Stomach smooth muscle (tissue), 2 donors: ENCODE results near the gene ZNF497.
"Not testable (repeated sequence)": the region's sequence is repeated elsewhere in the genome, so short reads cannot be mapped to it uniquely, and the experiment has no call there.

ENCODE experiments used
- H3K27ac ChIP-seq: one replicate; pipeline ENCODE4 v1.7.0; 2013; ENCODE audit warnings: mild to moderate bottlenecking, low read length, inconsistent platforms
- H3K27me3 ChIP-seq, 2 donors: one replicate each; pipeline ENCODE4 v1.7.0; 2013; ENCODE audit warnings: low read length in 2 of 2; ENCODE audit not compliant: insufficient read depth in 2 of 2, control insufficient read depth in 1 of 2
- H3K36me3 ChIP-seq, 2 donors: one replicate each; pipeline ENCODE4 v1.7.0; 2013; ENCODE audit warnings: low read length in 2 of 2; ENCODE audit not compliant: control insufficient read depth in 2 of 2, insufficient read depth in 2 of 2
- H3K4me1 ChIP-seq: one replicate; pipeline ENCODE4 v1.7.0; 2013; ENCODE audit warnings: low read length; ENCODE audit not compliant: control insufficient read depth, insufficient read depth
- H3K4me3 ChIP-seq, 2 donors: one replicate each; pipeline ENCODE4 v1.7.0; 2013; ENCODE audit warnings: low read length in 2 of 2
- H3K9ac ChIP-seq, 2 donors: one replicate each; pipeline ENCODE4 v1.7.0; 2013; ENCODE audit warnings: low read length in 2 of 2, mild to moderate bottlenecking in 1 of 2
- H3K9me3 ChIP-seq, 2 donors: one replicate each; pipeline ENCODE4 v1.7.0; 2013; ENCODE audit warnings: low read length in 2 of 2; ENCODE audit not compliant: control insufficient read depth in 2 of 2
- donor health status: healthy.
- donor health status: Pancreatic carcinoma.

ZNF497 gene

DNA sequence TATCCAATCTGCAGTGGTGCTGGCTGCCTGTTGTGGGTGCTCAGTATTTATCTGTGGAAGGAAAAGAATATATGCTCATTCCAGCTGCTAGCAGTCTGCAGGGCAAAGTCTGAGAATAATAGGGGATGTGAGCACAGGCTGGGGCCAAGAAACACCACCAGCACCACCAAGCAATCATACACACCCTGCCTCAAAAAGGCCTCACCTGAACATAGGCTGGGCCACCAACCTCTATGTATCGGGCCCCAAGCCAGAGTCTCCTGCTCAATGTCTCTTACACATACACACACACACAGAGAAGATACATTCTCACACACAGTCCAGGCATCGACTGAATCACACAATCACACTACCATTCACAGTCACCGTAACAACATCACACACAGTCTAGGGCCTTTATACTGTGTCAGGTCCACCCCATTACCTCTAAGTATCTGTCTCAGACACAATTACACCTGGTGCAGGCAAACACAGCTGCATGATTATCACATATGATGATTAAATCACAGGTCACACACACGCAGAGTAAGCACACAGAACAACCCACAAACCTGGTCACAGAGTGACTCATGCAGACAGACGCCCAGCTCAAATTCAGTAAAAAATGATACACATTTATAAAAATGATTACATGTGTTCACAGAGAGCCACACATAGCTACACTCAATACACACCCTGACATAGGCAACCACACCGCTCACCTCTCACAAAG lies 37.1 kb downstream of the ZNF497 start:
- peaks cover 33% of the 10 kb centered on the region for H3K4me1 ChIP-seq
- peak overlapping the region in 1 of 2 donors; percentile 98 for H3K9ac ChIP-seq
- peak overlapping the region; percentile 98 to 100 for H3K4me3 ChIP-seq
- H3K27ac ChIP-seq = no peak overlapping the region
- H3K36me3 ChIP-seq = peaks cover 0 to 8% of the 10 kb centered on the region in 2 donors
- H3K9me3 ChIP-seq = no peaks in the 10 kb centered on the region
- H3K27me3 ChIP-seq = no peaks in the 10 kb centered on the region

DNA sequence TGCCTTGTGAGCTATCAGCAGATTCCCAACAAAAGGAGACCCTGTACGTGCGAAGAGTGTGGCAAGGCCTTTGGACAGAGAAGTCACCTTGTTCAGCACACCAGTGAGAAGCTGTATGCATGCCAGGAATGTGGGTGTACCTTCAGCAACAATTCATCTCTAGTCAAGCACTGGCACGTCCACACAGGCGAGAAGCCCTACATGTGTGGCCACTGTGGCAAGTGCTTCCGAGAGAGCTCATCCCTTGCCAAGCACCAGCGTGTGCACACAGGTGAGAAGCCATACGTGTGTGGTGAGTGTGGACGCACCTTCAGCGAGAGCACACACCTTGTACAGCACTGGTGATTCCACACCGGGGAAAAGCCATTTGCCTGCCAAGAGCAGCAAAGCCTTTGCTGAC lies 43.3 kb downstream of the ZNF497 start:
- Histone ChIP-seq H3K27me3 (no peaks in the 10 kb centered on the region), H3K4me1 (no peaks in the 10 kb centered on the region), H3K27ac (no peak overlapping the region), H3K36me3 (peaks cover 22 to 24% of the 10 kb centered on the region in 2 donors), H3K9me3 (no peaks in the 10 kb centered on the region), H3K9ac (no peak overlapping the region), H3K4me3 (no peak overlapping the region)

DNA sequence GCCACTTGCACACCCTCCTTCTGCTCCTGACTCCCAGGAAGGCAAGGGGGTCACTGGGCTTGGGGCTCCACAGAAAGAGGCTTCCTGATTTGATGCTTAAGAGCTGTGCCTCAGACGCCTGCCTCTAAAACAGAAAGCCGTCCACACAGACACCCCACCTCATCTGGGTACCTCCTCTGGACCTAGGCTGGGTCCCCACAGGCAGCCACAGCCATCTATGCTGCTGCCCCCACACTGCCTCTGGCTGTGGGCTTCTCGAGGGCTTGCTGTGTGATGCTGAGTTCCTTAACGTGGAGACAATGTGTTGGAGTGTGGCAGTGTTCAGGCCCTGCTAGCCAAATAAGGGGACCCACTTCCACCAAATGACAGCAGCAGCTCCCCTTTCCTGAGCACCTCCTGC lies 44.3 kb downstream of the ZNF497 start:
- H3K36me3 ChIP-seq = peaks cover 29% of the 10 kb centered on the region in 2 donors
- H3K9ac ChIP-seq = no peak overlapping the region
- H3K9me3 ChIP-seq = no peaks in the 10 kb centered on the region
- no peaks in the 10 kb centered on the region for H3K4me1 ChIP-seq
- H3K27ac ChIP-seq = no peak overlapping the region
- H3K27me3 ChIP-seq = no peaks in the 10 kb centered on the region
- no peak overlapping the region for H3K4me3 ChIP-seq

- Histone ChIP-seq H3K27ac (no peak overlapping the region), H3K9ac (no peak overlapping the region), H3K27me3 (no peaks in the 10 kb centered on the region), H3K9me3 (no peaks in the 10 kb centered on the region), H3K36me3 (peaks cover 33% of the 10 kb centered on the region in 2 donors), H3K4me1 (no peaks in the 10 kb centered on the region), H3K4me3 (no peak overlapping the region)
These were observed 45.0 kb downstream of the ZNF497 start for GRCh38 chr19:58317476-58318072.

DNA sequence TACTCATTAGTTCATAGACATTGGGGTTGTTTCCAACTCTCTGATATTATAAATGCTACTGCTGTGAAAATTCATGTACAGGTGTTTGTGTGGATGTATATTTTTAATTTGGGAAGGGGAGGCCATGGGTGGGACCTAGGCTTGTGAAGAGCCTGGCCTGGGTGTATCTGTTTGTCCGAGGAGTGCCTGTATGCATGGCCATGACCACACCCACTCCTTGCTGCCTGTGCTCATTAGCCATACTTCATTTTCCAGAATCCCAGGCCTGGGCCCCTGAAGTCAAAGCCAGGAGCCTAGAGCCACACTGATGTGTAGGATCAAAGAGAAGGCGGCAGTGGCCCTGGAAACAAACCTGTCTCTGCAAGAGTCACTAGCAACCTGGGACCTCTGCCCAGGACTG lies 47.0 kb downstream of the ZNF497 start:
- Histone ChIP-seq H3K4me3 (no peak overlapping the region), H3K9ac (no peak overlapping the region), H3K9me3 (no peaks in the 10 kb centered on the region), H3K27me3 (no peaks in the 10 kb centered on the region), H3K27ac (no peak overlapping the region), H3K36me3 (peaks cover 41 to 44% of the 10 kb centered on the region in 2 donors), H3K4me1 (no peaks in the 10 kb centered on the region)

GRCh38 chr19:58311345-58311865 lies 51.1 kb downstream of the ZNF497 start:
- Histone ChIP-seq H3K27me3 (no peaks in the 10 kb centered on the region), H3K36me3 (peaks cover 42 to 56% of the 10 kb centered on the region in 2 donors), H3K27ac (no peak overlapping the region)

GRCh38 chr19:58310685-58311084 lies 51.9 kb downstream of the ZNF497 start:
- H3K27me3 ChIP-seq, H3K4me3 ChIP-seq, H3K27ac ChIP-seq, H3K9me3 ChIP-seq, H3K9ac ChIP-seq, H3K4me1 ChIP-seq: not testable (repeated sequence)
- H3K36me3 ChIP-seq = peaks cover 42 to 52% of the 10 kb centered on the region in 2 donors

More at GRCh38 chr19:58311345-58311865, 51.1 kb downstream of the ZNF497 start:
- no peak overlapping the region for H3K9ac ChIP-seq
- no peaks in the 10 kb centered on the region for H3K9me3 ChIP-seq
- peaks cover 3% of the 10 kb centered on the region for H3K4me1 ChIP-seq
- no peak overlapping the region for H3K4me3 ChIP-seq

GRCh38 chr19:58307736-58308135 lies 54.8 kb downstream of the ZNF497 start:
- Histone ChIP-seq H3K9ac (no peak overlapping the region), H3K27ac (no peak overlapping the region)

GRCh38 chr19:58305932-58306323 lies 56.6 kb downstream of the ZNF497 start:
- Histone ChIP-seq H3K36me3 (peaks cover 15% of the 10 kb centered on the region in 2 donors), H3K9ac (peak overlapping the region; percentile 94 to 97), H3K27ac (peak overlapping the region; percentile 58)

More at GRCh38 chr19:58307736-58308135, 54.8 kb downstream of the ZNF497 start:
- peaks cover 10% of the 10 kb centered on the region for H3K4me1 ChIP-seq
- H3K4me3 ChIP-seq = no peak overlapping the region
- no peaks in the 10 kb centered on the region for H3K27me3 ChIP-seq
- peaks cover 22 to 30% of the 10 kb centered on the region in 2 donors for H3K36me3 ChIP-seq
- H3K9me3 ChIP-seq = no peaks in the 10 kb centered on the region

DNA sequence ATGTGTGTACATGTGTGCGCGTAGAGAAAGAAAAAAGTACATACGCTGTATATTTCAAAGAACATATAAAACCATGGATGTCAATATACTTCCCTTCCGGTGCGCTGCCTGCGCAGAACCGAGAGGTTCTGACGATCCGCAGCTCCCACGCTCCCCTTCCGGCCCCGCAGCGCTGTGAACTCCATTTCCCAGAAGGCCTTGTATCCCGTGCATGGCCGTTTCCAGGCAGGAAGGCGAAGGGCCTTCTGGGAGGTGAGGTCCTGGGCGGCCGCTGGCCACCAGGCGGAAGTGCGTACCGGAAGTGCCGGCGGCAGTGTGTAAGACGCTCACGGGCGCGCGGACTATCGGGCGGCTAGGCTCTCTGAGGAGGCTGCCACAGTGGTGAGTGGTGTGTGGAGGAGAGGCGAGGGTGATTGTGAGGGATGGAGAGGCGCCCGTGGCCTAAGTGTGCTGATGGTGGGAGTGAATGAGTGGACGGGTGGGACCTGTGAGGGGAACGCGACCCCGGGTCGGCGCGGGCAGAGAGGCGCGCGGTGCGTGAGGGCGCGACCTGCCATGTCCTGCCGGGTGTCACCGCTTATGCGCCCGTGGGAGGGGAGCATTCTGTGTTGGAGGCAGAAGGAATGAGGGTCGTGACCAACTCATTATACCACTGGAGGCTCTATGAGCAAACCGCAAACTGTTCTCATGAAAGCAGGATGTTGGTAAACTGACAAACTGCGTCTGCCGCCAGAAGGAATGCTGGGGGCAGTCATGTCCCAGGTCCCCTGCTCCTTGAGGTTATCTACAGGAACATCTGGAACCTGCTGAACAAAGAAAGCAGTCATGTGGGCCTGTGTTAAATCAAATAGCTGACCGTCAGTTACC lies 57.3 kb downstream of the ZNF497 start, which contains the start of gene ERVK3-1:
TSS of gene ERVK3-1 (plus strand) at position 313 of the 867 bp plus-strand sequence. CDS start 6,792 bp downstream, outside the sequence.
- Histone ChIP-seq H3K9ac (peak within 1 kb of the TSS; percentile 94 to 97), H3K9me3 (no peaks in the 10 kb centered on the region), H3K27me3 (no peaks in the 10 kb centered on the region)

More at GRCh38 chr19:58305932-58306323, 56.6 kb downstream of the ZNF497 start:
- Histone ChIP-seq H3K27me3 (no peaks in the 10 kb centered on the region), H3K4me3 (peak overlapping the region; percentile 98 to 99), H3K9me3 (no peaks in the 10 kb centered on the region), H3K4me1 (peaks cover 10% of the 10 kb centered on the region)

More for the DNA sequence above, 57.3 kb downstream of the ZNF497 start, which contains the start of gene ERVK3-1:
- peaks cover 20 to 22% of the 10 kb centered on the region in 2 donors for H3K36me3 ChIP-seq
- H3K27ac ChIP-seq = peak within 1 kb of the TSS; percentile 58
- H3K4me3 ChIP-seq = peak within 1 kb of the TSS; percentile 98 to 99
- peaks cover 10% of the 10 kb centered on the region for H3K4me1 ChIP-seq
